HG03175 (cell line): ENCODE data around the gene MYO3B.
"Not testable (repeated sequence)": the region's sequence is repeated elsewhere in the genome, so short reads cannot be mapped to it uniquely, and the experiment has no call there.

Experiments
- ATAC-seq: cut with Tn5 transposase; IDR thresholded peaks from one replicate; pipeline ENCODE4 v1.9.1; 2021; ENCODE audit warnings: mild to moderate bottlenecking, moderate library complexity; ENCODE audit not compliant: unreplicated experiment

MYO3B gene

DNA sequence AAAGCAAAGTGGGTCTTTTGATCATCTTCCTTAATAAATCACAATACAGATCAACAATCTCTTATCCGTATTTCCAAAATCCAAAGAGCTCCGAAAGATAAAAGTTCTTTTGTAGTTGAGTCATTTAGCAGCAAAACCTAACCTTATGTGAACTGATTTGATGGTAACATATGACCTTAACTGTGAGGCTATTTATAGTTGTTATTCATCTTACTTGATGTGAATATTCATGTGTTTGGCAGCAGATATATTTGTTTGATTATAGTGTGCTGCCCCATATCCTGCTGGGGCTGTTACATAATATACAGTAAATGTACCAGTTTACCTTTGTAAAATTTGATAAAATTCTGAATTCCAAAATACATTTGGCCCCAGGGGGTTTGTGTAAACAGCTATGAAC lies 158.5 kb downstream of the MYO3B start:
- ATAC-seq, result no peak

DNA sequence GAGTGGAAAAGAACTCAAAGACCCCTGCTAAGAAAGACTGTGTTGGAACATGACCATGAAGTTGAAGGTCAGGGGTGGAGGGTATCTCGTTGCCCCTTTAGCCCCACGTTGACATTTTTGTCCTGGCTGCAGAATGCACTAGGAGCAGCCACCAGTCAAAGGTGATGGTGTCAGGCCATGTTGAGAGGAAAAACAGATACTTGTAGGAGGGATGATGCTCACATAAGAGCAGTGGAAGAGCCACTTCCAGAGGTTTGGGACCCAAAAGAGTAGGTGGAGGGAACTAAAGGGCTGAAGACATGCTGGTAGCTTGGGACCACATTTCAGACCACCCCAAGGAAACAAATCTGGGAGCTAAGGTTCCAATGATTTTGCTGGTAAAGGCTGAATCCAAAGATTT lies 159.0 kb downstream of the MYO3B start:
- no peak for ATAC-seq

DNA sequence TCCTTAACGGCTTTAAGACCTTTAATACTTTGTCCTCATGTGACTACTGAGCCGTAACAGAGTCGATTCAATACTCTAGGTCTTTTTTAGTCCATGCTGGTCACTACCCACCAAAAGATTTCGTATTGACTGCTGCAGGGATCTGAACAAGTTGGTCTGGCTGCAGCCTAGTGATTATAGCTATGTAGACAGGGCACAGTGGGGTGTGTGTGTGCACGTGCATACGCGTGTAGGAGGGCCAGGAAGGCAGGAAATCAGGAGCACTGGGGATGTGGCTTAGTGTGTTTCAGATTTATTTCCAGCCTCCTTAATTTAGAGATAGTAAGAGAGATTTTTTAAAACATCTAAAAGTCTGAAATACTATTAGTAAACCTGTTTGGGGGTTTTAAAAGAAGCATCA lies 161.4 kb downstream of the MYO3B start:
- no peak for ATAC-seq

GRCh38 chr2:170339750-170340692 lies 162.1 kb downstream of the MYO3B start:
- ATAC-seq, result no peak

GRCh38 chr2:170340693-170341068 lies 162.7 kb downstream of the MYO3B start:
- no peak for ATAC-seq

GRCh38 chr2:170341684-170342623 lies 164.0 kb downstream of the MYO3B start:
- no peak for ATAC-seq

- ATAC-seq, result no peak
Observed at GRCh38 chr2:170344663-170345346, 166.9 kb downstream of the MYO3B start.

DNA sequence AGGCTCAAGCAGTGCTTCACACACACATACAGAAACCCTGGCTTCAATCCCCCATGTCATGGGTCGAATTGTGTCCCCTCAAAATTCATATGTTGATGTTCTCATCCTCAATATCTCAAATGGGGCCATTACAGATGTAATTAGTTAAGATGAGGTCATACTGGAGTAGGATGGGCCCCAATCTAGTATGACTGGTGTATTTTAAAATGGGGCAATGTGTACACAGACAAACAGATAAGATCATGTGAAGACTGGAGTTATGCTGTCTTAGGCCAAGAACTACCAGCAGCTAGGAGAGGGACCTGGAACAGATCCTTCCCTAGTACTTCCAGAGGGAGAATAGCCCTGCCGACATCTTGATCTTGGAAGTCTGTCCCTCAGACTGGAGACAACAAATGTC lies 167.7 kb downstream of the MYO3B start:
- ATAC-seq, result no peak

DNA sequence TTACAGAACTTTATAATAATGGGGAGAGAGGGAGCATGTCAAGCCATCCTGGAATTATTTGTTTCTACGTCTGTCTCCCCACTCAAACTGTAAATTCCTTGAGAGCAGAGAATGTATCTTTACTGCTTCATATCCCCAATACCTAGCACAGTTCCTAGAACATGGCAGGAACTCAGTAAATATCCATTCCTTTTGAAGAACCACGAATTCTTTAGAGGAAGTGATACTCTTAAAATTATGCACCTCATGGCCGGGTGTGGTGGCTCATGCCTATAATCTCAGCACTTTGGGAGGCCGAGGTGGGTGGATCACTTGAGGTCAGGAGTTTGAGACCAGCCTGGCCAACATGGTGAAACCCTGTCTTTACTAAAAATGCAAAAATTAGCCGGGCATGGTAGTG lies 171.3 kb downstream of the MYO3B start:
- ATAC-seq, result not testable (repeated sequence)

DNA sequence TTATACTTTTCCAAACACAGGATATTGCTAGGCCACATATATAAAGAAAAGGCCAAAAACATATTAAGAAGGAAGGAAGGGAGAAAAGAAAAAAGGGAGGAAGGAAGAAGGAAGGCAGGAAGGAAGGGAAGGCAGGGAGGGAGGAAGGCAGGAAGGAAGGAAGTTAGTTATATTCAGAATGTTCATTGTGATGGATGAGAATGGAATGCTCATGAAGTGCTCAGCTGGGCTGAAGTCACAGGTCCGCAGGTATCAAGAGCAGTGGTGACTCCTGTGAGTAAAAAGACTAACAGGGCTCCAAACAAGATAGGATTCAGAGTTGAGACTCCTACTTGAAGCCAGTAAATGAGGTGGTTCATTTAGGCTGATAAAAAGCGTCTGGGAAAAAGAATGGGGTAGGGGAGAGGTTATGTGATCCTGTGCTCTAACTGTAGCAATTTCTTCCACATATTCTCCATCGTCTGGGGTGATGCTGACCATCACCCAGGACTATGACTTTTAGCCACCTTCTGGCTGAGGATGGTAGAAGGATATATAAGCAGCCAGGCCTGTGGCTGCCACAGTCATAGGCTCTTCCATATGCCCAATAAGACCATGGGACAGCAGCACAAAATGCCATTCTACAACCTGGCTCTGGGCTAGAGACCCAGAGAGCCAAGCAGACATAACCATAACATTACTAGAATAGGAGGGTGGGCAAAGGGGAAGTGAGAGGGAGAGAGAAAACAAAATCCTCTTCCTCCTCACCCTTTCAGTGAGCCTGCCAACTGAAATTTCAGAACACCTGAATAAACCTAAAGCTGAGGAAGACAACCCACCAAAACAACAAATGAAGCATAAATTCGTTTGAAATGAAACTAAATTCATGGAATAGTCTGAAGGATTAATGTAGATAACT lies 173.2 kb downstream of the MYO3B start:
- no peak for ATAC-seq

- no peak for ATAC-seq
Observed at GRCh38 chr2:170353723-170354122, 175.8 kb downstream of the MYO3B start.

- ATAC-seq, result no peak
Observed at GRCh38 chr2:170354388-170354787, 176.4 kb downstream of the MYO3B start.

DNA sequence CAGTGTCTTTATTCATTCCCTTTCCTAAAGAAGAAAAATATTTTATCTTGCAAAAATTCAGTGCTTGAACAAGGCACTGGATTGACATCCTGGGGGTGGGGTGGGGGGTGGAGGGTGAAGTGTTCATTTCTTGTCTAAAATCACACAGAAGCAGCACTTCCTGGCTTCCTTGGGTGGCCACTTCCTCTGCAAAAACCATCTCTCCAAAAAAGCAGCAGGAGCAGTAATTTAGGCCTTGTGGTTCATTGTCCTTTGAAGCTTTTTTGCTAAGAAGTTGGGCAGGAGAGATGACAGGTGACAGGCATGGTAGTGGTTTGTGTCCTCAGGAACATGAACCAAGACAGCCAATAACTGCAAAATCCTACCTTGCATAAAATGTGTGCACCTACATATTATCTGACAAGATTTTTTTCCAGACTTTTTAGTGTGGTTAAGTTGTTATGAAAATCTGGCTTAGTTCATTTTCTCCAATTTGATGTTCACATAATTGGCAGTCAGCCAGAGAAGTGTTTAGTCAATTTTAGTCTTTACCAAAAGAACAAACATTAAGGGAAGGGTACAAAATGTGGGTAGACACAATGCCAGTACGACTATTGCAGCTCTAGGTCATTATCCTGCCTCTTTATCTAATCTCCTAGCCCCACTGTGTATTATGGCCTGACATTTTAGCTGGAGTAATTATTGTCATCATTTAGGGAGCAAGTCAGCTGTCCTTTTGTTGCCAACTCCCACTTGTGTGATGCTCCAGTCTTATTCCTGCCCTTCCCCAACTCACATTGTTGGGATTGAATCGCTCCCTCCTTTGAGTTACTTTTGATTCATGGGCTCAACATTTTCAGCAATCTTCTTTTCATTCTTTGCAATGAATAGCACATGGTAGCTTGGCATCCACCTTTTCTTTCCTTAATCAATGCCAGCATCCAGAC lies 177.2 kb downstream of the MYO3B start:
- ATAC-seq, result no peak

- no peak for ATAC-seq
Observed at GRCh38 chr2:170359466-170359865, 181.5 kb downstream of the MYO3B start.

DNA sequence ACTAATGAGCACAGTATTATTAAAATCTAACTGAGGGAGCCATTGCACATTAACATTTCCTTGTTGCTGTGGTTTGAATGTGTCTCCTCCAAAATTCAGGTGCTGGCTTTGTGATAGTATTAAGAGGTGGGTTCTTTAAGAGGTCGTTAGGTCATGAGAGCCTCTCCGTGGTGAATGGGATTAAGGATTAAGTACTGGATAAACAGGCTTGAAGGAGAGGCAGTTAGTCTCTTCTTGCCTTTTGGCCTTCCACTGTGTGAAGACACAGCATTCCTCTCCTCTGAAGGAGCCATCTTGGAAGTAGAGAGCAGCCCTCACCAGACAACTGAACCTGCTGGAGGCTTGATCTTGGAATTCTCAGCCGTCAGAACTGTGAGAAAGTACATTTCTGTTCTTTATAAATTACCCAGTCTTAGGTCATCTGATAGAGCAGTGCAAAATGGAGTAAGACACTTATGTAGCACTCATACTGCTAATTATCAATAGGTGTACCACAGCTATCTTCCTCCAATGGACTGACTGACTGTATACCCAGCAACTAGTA lies 182.7 kb downstream of the MYO3B start:
- no peak for ATAC-seq

DNA sequence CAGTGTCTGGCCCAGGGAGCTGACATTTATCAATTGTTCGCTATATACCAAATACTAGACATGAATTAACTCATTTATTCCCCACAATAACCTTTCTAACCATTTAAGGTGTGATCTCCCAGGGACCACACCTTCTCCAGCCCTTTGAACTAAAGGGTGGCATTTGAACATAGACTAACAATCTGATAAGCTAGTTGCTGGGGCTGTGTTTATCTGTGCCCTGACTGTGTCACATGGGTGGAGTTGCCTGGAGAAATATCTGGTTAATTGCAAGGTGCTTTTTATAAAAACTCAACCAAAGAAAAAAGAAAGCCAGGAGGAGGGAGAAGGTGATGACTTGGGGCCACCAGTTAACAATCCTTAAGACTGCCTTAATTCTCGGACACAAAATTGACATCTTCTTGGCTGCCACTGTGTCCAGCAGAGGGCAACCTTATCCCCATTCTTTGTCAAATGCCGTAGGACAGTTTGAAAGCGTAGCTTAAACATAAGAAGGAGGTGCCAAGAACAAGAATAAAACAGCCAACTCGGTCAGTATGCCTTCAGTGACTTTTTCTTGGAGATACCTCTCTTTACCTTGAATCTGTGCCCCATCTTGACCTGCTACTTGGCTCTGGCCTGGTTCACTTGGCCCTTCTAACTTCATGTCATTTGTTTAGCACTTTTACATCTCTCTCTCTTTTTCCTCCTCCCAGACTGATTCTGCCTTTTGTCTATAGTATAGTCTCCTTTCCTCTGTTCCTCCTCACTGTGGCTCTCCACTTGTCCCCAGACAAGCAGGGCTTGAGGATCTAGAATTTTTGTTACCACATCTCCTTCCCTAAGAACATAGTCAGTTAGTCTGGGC lies 183.4 kb downstream of the MYO3B start:
- peak; percentile 81 for ATAC-seq

GRCh38 chr2:170362313-170362870 lies 184.4 kb downstream of the MYO3B start:
- no peak for ATAC-seq
